H1 (cell line): ENCODE results near the gene SKAP1. TPM values are rescaled to one million over a fixed set of nuclear protein-coding genes. Genes with fewer than 3 reads are reported as not detected.
A peak's percentile ranks its signal among the peaks of the same experiment; 100 is the strongest.

Experiments used
- CTCF ChIA-PET: fragments of 300-600 bp; sonication (Branson Sonifier 250); formaldehyde crosslinking; loops from one replicate; lab custom pipeline; 2021; ENCODE audit not compliant: partially characterized antibody; lab: Charles Lee
- POLR2A ChIA-PET: fragments of 300-600 bp; sonication (Branson Sonifier 250); formaldehyde crosslinking; loops from one replicate; lab custom pipeline; 2021; ENCODE audit warnings: inconsistent platforms; ENCODE audit not compliant: partially characterized antibody; lab: Charles Lee
- DNase-seq, 2 experiments: peaks; one replicate each; pipeline versions ENCODE4 v3.0.0 to v3.0.0-alpha.2; 2010 to 2022; ENCODE audit warnings: low spot score in 2 of 2, low read depth in 1 of 2, mixed read lengths in 1 of 2
- FAIRE-seq: peaks from 2 replicates; lab custom pipeline; 2011; peaks lifted over from hg19 to GRCh38; lab: Jason Lieb, UNC
- H2AFZ ChIP-seq: 2 replicates; pipeline ENCODE4 v1.8.1; 2012; ENCODE audit warnings: low read length, inconsistent platforms
- H2AK5ac ChIP-seq: 2 replicates; pipeline ENCODE4 v1.6.1; 2013; ENCODE audit warnings: low read depth, low read length
- H2BK120ac ChIP-seq: replicated peaks from 2 replicates; pipeline ENCODE3; 2013; ENCODE audit warnings: low read depth, low read length, inconsistent platforms
- H2BK12ac ChIP-seq: 2 replicates; pipeline ENCODE4 v1.6.1; 2013; ENCODE audit warnings: low read depth, low read length
- H2BK15ac ChIP-seq: 2 replicates; pipeline ENCODE4 v1.6.1; 2013; ENCODE audit warnings: low read length
- H2BK20ac ChIP-seq: 2 replicates; pipeline ENCODE4 v1.6.1; 2013; ENCODE audit warnings: low read length
- H2BK5ac ChIP-seq: 2 replicates; pipeline ENCODE4 v1.6.1; 2013; ENCODE audit warnings: low read depth, low read length
- H3K14ac ChIP-seq: 2 replicates; pipeline ENCODE4 v1.6.1; 2013; ENCODE audit warnings: inconsistent platforms; ENCODE audit not compliant: insufficient read length
- H3K18ac ChIP-seq: 2 replicates; pipeline ENCODE4 v1.6.1; 2013; ENCODE audit warnings: low read length; ENCODE audit errors: extremely low read depth
- H3K23ac ChIP-seq: 2 replicates; pipeline ENCODE4 v1.6.1; 2013; ENCODE audit warnings: inconsistent platforms; ENCODE audit not compliant: insufficient read length
- H3K23me2 ChIP-seq: 2 replicates; pipeline ENCODE4 v1.6.1; 2013; ENCODE audit warnings: low read depth, low read length
- H3K27ac ChIP-seq: 2 replicates; pipeline ENCODE4 v1.6.1; 2011; ENCODE audit warnings: low read depth, low read length, inconsistent platforms
- H3K27me3 ChIP-seq, 4 experiments: replicated peaks in 1 of 4; 1 replicate in 1 of 4; 2 replicates in 3 of 4; pipeline versions ENCODE4 v1.6.1 to v1.8.1; 2011 to 2013; ENCODE audit warnings: low read length in 3 of 4, mild to moderate bottlenecking in 3 of 4, inconsistent platforms in 2 of 4, mixed read lengths in 2 of 4, moderate library complexity in 1 of 4; ENCODE audit not compliant: control insufficient read depth in 3 of 4, insufficient read depth in 3 of 4; ENCODE audit errors: extremely low read depth in 1 of 4
- H3K36me3 ChIP-seq, 4 experiments: 2 replicates each; pipeline versions ENCODE4 v1.6.1 to v1.8.1; 2011 to 2013; ENCODE audit warnings: mild to moderate bottlenecking in 4 of 4, low read length in 3 of 4, moderate library complexity in 2 of 4, control low read depth in 1 of 4, inconsistent platforms in 1 of 4; ENCODE audit not compliant: insufficient read depth in 4 of 4, control insufficient read depth in 2 of 4
- H3K4ac ChIP-seq: replicated peaks from 2 replicates; pipeline ENCODE3; 2013; ENCODE audit warnings: low read length, low read depth, mixed read lengths, inconsistent platforms; ENCODE audit not compliant: insufficient read length
- H3K4me1 ChIP-seq, 4 experiments: replicated peaks in 1 of 4; 1 replicate in 1 of 4; 2 replicates in 3 of 4; pipeline versions ENCODE4 v1.6.1 to v1.8.1; 2011 to 2013; ENCODE audit warnings: low read length in 3 of 4, inconsistent platforms in 2 of 4, mixed read lengths in 1 of 4; ENCODE audit not compliant: insufficient read depth in 4 of 4, control insufficient read depth in 3 of 4
- H3K4me2 ChIP-seq, 2 experiments: 2 replicates each; pipeline versions ENCODE4 v1.6.1 to v1.8.1; 2011 to 2013; ENCODE audit warnings: low read depth in 2 of 2, low read length in 2 of 2, control low read depth in 1 of 2, inconsistent platforms in 1 of 2, mild to moderate bottlenecking in 1 of 2; ENCODE audit not compliant: insufficient read depth in 1 of 2
- H3K4me3 ChIP-seq, 4 experiments: fragments of 200-600, 300-600 bp in 1 of 4; sonication (generic), shearing (Covaris generic), sonication (Bioruptor Twin) in 1 of 4; 2 replicates each; pipeline versions ENCODE4 v1.5.1 to v1.8.1; 2011 to 2016; ENCODE audit warnings: low read length in 4 of 4, low read depth in 3 of 4, control low read depth in 2 of 4, inconsistent platforms in 2 of 4, mild to moderate bottlenecking in 2 of 4, mixed read lengths in 1 of 4, moderate library complexity in 1 of 4; ENCODE audit not compliant: insufficient read depth in 2 of 4; ENCODE audit errors: extremely low read depth in 1 of 4
- H3K56ac ChIP-seq: replicated peaks from 2 replicates; pipeline ENCODE3; 2013; ENCODE audit warnings: low read depth, mild to moderate bottlenecking, mixed read lengths, low read length, inconsistent platforms; ENCODE audit not compliant: insufficient read length
- H3K79me1 ChIP-seq: 2 replicates; pipeline ENCODE4 v1.6.1; 2013; ENCODE audit warnings: low read depth, low read length, control low read depth
- H3K79me2 ChIP-seq, 2 experiments: 2 replicates each; pipeline versions ENCODE4 v1.6.1 to v1.8.1; 2012 to 2013; ENCODE audit warnings: low read length in 2 of 2, mild to moderate bottlenecking in 2 of 2, inconsistent platforms in 1 of 2; ENCODE audit not compliant: insufficient read depth in 2 of 2, control insufficient read depth in 1 of 2
- H3K9ac ChIP-seq, 4 experiments: replicated peaks in 1 of 4; 1 replicate in 1 of 4; 2 replicates in 3 of 4; pipeline versions ENCODE4 v1.6.1 to v1.8.1; 2011 to 2013; ENCODE audit warnings: low read depth in 3 of 4, low read length in 3 of 4, control low read depth in 2 of 4, mild to moderate bottlenecking in 2 of 4, moderate library complexity in 2 of 4, inconsistent platforms in 1 of 4; ENCODE audit errors: extremely low read depth in 1 of 4
- H3K9me3 ChIP-seq, 2 experiments: 2 replicates each; pipeline versions ENCODE4 v1.6.1 to v1.8.1; 2012 to 2013; ENCODE audit warnings: mild to moderate bottlenecking in 2 of 2, moderate library complexity in 2 of 2, control low read depth in 1 of 2, inconsistent platforms in 1 of 2, low read depth in 1 of 2, low read length in 1 of 2, mixed read lengths in 1 of 2; ENCODE audit not compliant: insufficient read depth in 2 of 2
- H4K20me1 ChIP-seq, 2 experiments: replicated peaks in 1 of 2; 2 replicates each; pipeline versions ENCODE3 to v1.8.1; 2011 to 2013; ENCODE audit warnings: inconsistent platforms in 2 of 2, low read length in 2 of 2, mild to moderate bottlenecking in 1 of 2; ENCODE audit not compliant: insufficient read depth in 2 of 2, control insufficient read depth in 1 of 2
- H4K5ac ChIP-seq: 2 replicates; pipeline ENCODE4 v1.6.1; 2013; ENCODE audit warnings: low read length, low read depth, mixed read lengths, inconsistent platforms; ENCODE audit not compliant: insufficient read length
- H4K8ac ChIP-seq: 2 replicates; pipeline ENCODE4 v1.8.0; 2013; ENCODE audit warnings: mild to moderate bottlenecking, moderate library complexity, low read length, inconsistent platforms; ENCODE audit not compliant: insufficient read depth; ENCODE audit errors: extremely low read depth
- H4K91ac ChIP-seq: replicated peaks from 2 replicates; pipeline ENCODE3; 2013; ENCODE audit warnings: low read length, mixed read lengths, inconsistent platforms; ENCODE audit not compliant: insufficient read length
- ASH2L ChIP-seq: fragments of 200-600, 300-600 bp; sonication (generic); IDR thresholded peaks from one replicate; pipeline ENCODE4 v1.7.1; 2017; ENCODE audit warnings: low read length
- E2F6 ChIP-seq: IDR thresholded peaks from 2 replicates; pipeline ENCODE4 v1.6.1; 2012; ENCODE audit warnings: inconsistent platforms
- JUND ChIP-seq: IDR thresholded peaks from 2 replicates; pipeline ENCODE4 v1.6.1; 2011; ENCODE audit warnings: mild to moderate bottlenecking, improper control_type of control experiment, low read length
- KDM1A ChIP-seq: fragments of 200-600, 300-600 bp; sonication (generic); IDR thresholded peaks from 2 replicates; pipeline ENCODE4 v1.7.1; 2016; ENCODE audit warnings: mild to moderate bottlenecking, low read length, borderline replicate concordance
- KDM5A ChIP-seq: fragments of 200-600 bp; IDR thresholded peaks from 2 replicates; pipeline ENCODE4 v1.7.1; 2012; ENCODE audit warnings: mild to moderate bottlenecking, low read length, inconsistent platforms, mixed read lengths
- POLR2A ChIP-seq, 2 experiments: IDR thresholded peaks; 1 replicate in 1 of 2; 2 replicates in 1 of 2; pipeline ENCODE4 v1.6.1; 2011; ENCODE audit warnings: low read depth in 2 of 2, low read length in 2 of 2, mild to moderate bottlenecking in 2 of 2; ENCODE audit errors: control extremely low read depth in 1 of 2
- POU5F1 ChIP-seq: IDR thresholded peaks from 2 replicates; pipeline ENCODE4 v1.6.1; 2011; ENCODE audit warnings: low read depth, mild to moderate bottlenecking, low read length, moderate library complexity
- RXRA ChIP-seq: IDR thresholded peaks from 2 replicates; pipeline ENCODE4 v1.6.1; 2011; ENCODE audit warnings: low read depth, mild to moderate bottlenecking, low read length, moderate library complexity; ENCODE audit not compliant: insufficient read depth
- WGBS, 2 experiments: shearing (Covaris generic) in 1 of 2; methylation state at CpG; one replicate each; pipeline versions ENCODE4 v1.1.6 to v1.1.7; 2013 to 2015; ENCODE audit warnings: low lambda C conversion rate in 2 of 2, mixed read lengths in 2 of 2, inconsistent platforms in 1 of 2, low coverage in 1 of 2, missing lambda C conversion rate in 1 of 2; ENCODE audit not compliant: insufficient replicate concordance in 2 of 2, insufficient coverage in 1 of 2, insufficient read length in 1 of 2; ENCODE audit errors: extremely low coverage in 1 of 2, missing lambda C conversion rate in 1 of 2; 5-methylcytosine and 5-hydroxymethylcytosine counted together
- polyA plus RNA-seq, 7 experiments: library from polyadenylated mRNA; depleted of rRNA in 3 of 7; stranded (reverse) in 5 of 7; unstranded in 2 of 7; fragments of >200 nt in 5 of 7; fragments of 200-250 nt in 2 of 7; gene quantifications; 1 replicate in 5 of 7; 2 replicates in 1 of 7; 4 replicates in 1 of 7; pipeline versions ENCODE4 v1.2.1 to v1.2.3, GENCODE V29; 2011 to 2013; ENCODE audit warnings: missing spikeins in 2 of 7, mixed read lengths in 2 of 7
- total RNA-seq: library from RNA; stranded (reverse); fragmentation: NEBNext Ultra II Directional; extraction: Animal tissue kit (Norgen Biotek cat#: 25700); gene quantifications from 2 replicates; pipeline ENCODE4 v1.2.1, GENCODE V29; 2021

The SKAP1 gene
- total and polyA plus RNA-seq, 2 of the 8 experiments (the other 6 are each of a cell fraction or from before 2014, with no cell fraction given), result not detected

GRCh38 chr17:48444516-48445247 is 14.7 kb upstream of the SKAP1 start:
- no peaks in the 10 kb centered on the region for H3K9me3 ChIP-seq
- H3K18ac ChIP-seq, result no peak overlapping the region
- H3K4me3 ChIP-seq, result no peak overlapping the region
- H3K23ac ChIP-seq, result no peak overlapping the region
- no peaks in the 10 kb centered on the region for H3K23me2 ChIP-seq
- CTCF ChIA-PET, result interaction anchor here (0.7 to 3.1 kb wide), 4 partner anchors 7 to 217 kb away, joined by 3 to 13 read pairs (median 4); no protein-coding TSS in a partner anchor
- no peak overlapping the region; the same call in 1 of the 2 replicates for H2BK12ac ChIP-seq
- H3K27ac ChIP-seq, result no peak overlapping the region
- H3K4me1 ChIP-seq, result no peaks in the 10 kb centered on the region; a peak in 2 of 7 replicates
- H3K14ac ChIP-seq, result no peak overlapping the region
- H2BK15ac ChIP-seq, result no peak overlapping the region
- H2AFZ ChIP-seq, result peak overlapping the region; percentile 11; the same call in 1 of the 2 replicates
- no peak overlapping the region for H2BK20ac ChIP-seq
- TF ChIP-seq ASH2L (no peak), POU5F1 (no peak), RXRA (no peak), JUND (no peak), KDM1A (no peak), E2F6 (no peak), KDM5A (no peak), POLR2A (IDR thresholded peaks at IDR 0.05; ENCODE audit: control extremely low read depth in 1 of 2, low read depth in 2 of 2, low read length in 2 of 2) (no peak)
- no peak overlapping the region for H2AK5ac ChIP-seq
- H3K4me2 ChIP-seq, result no peak overlapping the region
- FAIRE-seq (no peak), DNase-seq (no peak)
- H3K56ac ChIP-seq, result no peak overlapping the region
- H3K27me3 ChIP-seq, result no peaks in the 10 kb centered on the region
- no peak overlapping the region for H2BK5ac ChIP-seq
- no peaks in the 10 kb centered on the region for H3K79me2 ChIP-seq
- WGBS, 2 experiments, result 92% methylated on average over 22 of the region's 22 CpGs; no CpG with 5 or more reads in 1 of the 2 experiments
- no peak overlapping the region for H3K4ac ChIP-seq
- POLR2A ChIA-PET, result no interaction called here
- no peak overlapping the region for H2BK120ac ChIP-seq
- H3K79me1 ChIP-seq, result no peaks in the 10 kb centered on the region
- no peaks in the 10 kb centered on the region for H4K20me1 ChIP-seq
- no peak overlapping the region for H3K9ac ChIP-seq
- no peak overlapping the region for H4K91ac ChIP-seq
- H4K8ac ChIP-seq, result no peak overlapping the region; the same call in 1 of the 2 replicates
- H3K36me3 ChIP-seq, result no peaks in the 10 kb centered on the region
- H4K5ac ChIP-seq, result no peak overlapping the region
